Stimulated activated CD4-positive, alpha-beta T cell treated with anti-CD3 and anti-CD28 coated beads, Interleukin-1b, Interleukin-23, amount 100 ng/mL, for 48 hours (primary cell): ENCODE data around the gene RSL1D1.
A peak's percentile ranks its signal among the peaks of the same experiment; 100 is the strongest.
"Not testable (repeated sequence)": the region's sequence is repeated elsewhere in the genome, so short reads cannot be mapped to it uniquely, and the experiment has no call there.

Experiments
- DNase-seq: peaks from one replicate; pipeline ENCODE4 v3.0.0-alpha.2; 2020

Gene RSL1D1

GRCh38 chr16:11797166-11797956 lies 54.0 kb downstream of the RSL1D1 start, which contains the start of gene ZC3H7A:
Gene ZC3H7A (minus strand): TSS chr16:11797258. CDS start chr16:11782354, 14,904 bp downstream.
- DNase-seq, result peak; percentile 94

- peak; percentile 22 for DNase-seq
These were observed 54.8 kb downstream of the RSL1D1 start for GRCh38 chr16:11796227-11797165.

- DNase-seq, result no peak
These were observed 55.5 kb downstream of the RSL1D1 start for GRCh38 chr16:11795887-11796226.

- no peak for DNase-seq
These were observed 56.1 kb downstream of the RSL1D1 start for GRCh38 chr16:11794996-11795886.

- DNase-seq, result no peak
These were observed 56.9 kb downstream of the RSL1D1 start for GRCh38 chr16:11794447-11794846.

- no peak for DNase-seq
These were observed 57.5 kb downstream of the RSL1D1 start for GRCh38 chr16:11793840-11794239.

- peak; percentile 20 for DNase-seq
These were observed 58.7 kb downstream of the RSL1D1 start for GRCh38 chr16:11792410-11793241.

GRCh38 chr16:11791144-11791828 lies 60.1 kb downstream of the RSL1D1 start:
- DNase-seq, result no peak

- DNase-seq, result no peak
These were observed 62.4 kb downstream of the RSL1D1 start for GRCh38 chr16:11788914-11789313.

- DNase-seq, result not testable (repeated sequence)
These were observed 66.3 kb downstream of the RSL1D1 start for GRCh38 chr16:11784980-11785599.

- not testable (repeated sequence) for DNase-seq
These were observed 67.0 kb downstream of the RSL1D1 start for GRCh38 chr16:11784381-11784780.

GRCh38 chr16:11784038-11784369 lies 67.3 kb downstream of the RSL1D1 start:
- DNase-seq, result no peak
